GM18861 (cell line): ENCODE data around the gene ADAMTSL4.
"Not testable (repeated sequence)": the region's sequence is repeated elsewhere in the genome, so short reads cannot be mapped to it uniquely, and the experiment has no call there.

Experiments
- ATAC-seq: cut with Tn5 transposase; IDR thresholded peaks from one replicate; pipeline ENCODE4 v1.9.1; 2021; ENCODE audit not compliant: unreplicated experiment

The ADAMTSL4 gene

DNA sequence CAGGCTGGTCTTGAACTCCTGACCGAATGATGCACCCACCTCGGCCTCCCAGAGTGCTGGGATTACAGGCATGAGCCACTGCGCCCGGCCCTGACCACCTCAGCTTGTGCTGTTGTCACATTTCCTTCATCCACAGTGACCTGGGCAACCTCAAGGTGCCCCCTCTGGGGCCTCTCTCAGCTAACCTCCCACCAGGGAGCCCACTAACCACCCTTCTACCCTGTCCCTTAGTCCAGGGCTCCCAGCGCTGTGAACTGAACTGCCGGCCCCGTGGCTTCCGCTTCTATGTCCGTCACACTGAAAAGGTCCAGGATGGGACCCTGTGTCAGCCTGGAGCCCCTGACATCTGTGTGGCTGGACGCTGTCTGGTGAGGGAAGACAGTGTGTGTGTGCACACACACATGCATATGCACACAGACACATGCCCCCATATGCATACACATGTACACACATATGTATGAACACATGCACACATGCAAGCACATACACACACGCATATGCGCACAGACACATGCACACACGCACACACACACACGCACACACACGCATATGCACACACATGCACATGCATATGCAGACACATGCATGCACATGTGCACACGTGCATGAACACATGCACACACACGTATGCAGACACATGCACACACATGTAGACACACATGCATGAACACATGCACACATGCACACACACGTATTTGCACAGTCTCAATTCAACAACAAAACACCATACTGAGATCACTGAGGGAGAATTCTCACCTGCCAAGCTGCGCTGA is 6.2 kb downstream of the ADAMTSL4 start:
- no peak for ATAC-seq

DNA sequence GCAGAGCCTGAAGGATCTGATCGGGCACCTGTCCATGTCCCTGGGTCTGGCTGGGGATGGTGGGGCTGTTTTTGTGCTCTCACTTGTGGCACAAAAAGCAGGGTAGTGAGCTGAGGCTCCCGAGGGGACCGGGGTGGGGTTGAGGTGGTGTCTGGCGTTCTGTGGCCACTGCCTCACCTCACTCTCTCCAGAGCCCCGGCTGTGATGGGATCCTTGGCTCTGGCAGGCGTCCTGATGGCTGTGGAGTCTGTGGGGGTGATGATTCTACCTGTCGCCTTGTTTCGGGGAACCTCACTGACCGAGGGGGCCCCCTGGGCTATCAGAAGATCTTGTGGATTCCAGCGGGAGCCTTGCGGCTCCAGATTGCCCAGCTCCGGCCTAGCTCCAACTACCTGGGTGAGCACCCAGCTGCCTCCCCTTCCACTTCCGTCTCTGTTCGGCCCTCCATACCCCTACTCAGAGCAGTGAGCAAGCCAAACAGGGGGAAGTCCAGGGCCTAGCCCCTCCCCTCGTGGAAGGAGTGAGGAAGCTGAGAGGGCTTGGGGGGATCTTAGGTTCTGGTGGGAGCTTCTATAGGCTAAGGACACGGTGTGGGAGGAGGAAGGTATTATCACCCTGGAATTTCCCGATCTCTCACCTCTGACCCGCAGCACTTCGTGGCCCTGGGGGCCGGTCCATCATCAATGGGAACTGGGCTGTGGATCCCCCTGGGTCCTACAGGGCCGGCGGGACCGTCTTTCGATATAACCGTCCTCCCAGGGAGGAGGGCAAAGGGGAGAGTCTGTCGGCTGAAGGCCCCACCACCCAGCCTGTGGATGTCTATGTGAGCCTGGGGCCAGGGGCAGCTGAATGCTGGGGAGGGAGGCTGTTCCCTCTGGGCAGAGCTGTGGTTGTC is 7.0 kb downstream of the ADAMTSL4 start:
- no peak for ATAC-seq

DNA sequence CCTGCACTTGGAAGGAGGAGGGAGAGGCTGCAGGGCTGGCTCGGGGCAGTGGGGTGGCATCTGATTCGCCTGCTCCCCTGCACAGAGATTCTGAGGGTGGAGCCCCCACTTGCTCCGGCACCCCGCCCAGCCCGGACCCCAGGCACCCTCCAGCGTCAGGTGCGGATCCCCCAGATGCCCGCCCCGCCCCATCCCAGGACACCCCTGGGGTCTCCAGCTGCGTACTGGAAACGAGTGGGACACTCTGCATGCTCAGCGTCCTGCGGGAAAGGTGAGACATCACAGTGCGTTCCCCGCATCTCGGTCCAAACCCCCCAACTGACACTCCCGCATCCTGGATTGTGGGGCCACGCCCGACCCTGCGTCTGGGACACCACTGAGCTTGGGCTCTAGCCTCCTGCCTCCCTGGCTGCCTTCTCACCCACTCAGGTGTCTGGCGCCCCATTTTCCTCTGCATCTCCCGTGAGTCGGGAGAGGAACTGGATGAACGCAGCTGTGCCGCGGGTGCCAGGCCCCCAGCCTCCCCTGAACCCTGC is 7.9 kb downstream of the ADAMTSL4 start:
- no peak for ATAC-seq

DNA sequence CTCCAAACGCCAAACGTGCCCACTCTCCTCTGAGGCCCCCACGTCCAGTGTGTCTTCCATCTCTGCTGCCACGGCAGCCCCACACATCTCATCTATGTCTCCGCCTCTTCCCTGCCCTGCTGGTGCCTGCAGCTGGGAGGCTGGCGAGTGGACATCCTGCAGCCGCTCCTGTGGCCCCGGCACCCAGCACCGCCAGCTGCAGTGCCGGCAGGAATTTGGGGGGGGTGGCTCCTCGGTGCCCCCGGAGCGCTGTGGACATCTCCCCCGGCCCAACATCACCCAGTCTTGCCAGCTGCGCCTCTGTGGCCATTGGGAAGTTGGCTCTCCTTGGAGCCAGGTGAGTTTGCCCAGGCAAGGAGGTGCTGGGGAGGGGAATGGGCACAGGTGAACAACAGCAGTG is 8.6 kb downstream of the ADAMTSL4 start:
- ATAC-seq, result no peak

DNA sequence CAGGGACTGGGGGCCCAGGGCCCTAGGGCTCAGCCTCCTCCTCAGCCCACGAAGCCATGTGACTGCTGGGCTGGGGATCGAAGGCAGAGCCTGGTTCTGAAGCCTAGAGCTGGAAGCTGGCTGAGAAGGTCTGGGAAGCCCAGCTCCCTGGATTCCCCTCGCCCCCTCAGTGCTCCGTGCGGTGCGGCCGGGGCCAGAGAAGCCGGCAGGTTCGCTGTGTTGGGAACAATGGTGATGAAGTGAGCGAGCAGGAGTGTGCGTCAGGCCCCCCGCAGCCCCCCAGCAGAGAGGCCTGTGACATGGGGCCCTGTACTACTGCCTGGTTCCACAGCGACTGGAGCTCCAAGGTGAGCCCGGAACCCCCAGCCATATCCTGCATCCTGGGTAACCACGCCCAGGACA is 9.1 kb downstream of the ADAMTSL4 start:
- no peak for ATAC-seq

DNA sequence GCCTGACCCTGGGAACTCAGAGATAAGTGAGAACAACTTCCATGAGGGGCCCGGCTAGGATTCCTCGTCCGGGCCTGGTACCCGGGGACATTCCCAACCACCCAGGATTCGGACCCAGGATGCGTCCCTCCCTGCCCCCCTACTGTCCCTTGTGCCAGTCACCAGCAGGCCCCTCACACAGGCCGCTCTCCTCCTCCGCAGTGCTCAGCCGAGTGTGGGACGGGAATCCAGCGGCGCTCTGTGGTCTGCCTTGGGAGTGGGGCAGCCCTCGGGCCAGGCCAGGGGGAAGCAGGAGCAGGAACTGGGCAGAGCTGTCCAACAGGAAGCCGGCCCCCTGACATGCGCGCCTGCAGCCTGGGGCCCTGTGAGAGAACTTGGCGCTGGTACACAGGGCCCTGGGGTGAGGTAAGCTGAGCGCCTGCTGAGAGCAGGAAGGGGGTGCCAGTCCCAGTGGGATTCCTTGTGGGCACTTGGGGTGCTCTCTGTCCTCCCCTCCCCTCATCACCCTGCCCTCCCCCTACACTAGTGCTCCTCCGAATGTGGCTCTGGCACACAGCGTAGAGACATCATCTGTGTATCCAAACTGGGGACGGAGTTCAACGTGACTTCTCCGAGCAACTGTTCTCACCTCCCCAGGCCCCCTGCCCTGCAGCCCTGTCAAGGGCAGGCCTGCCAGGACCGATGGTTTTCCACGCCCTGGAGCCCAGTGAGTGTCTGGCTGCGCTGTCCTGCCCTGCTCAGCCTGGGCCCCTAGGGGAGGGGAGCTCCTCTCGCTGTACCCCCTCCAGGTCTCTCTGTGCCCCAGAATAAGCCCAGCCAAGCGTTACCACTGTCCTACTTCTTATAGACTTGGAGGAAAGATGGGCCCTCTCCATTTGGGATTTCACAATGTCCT is 9.8 kb downstream of the ADAMTSL4 start:
- ATAC-seq, result no peak

DNA sequence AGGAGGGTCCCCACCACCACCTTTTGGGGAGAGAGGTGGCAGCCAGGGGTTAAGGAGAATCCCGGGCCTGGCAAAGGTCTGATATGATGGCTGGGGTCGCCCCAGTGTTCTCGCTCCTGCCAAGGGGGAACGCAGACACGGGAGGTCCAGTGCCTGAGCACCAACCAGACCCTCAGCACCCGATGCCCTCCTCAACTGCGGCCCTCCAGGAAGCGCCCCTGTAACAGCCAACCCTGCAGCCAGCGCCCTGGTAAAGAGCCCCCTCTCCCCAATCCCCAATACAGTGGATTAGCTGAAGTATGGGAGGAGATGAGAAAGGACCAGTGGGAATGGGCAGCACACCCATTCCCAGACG is 10.4 kb downstream of the ADAMTSL4 start:
- ATAC-seq, result no peak

DNA sequence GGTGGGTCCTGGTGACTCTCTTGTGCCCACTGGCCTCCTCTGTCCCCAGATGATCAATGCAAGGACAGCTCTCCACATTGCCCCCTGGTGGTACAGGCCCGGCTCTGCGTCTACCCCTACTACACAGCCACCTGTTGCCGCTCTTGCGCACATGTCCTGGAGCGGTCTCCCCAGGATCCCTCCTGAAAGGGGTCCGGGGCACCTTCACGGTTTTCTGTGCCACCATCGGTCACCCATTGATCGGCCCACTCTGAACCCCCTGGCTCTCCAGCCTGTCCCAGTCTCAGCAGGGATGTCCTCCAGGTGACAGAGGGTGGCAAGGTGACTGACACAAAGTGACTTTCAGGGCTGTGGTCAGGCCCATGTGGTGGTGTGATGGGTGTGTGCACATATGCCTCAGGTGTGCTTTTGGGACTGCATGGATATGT is 10.8 kb downstream of the ADAMTSL4 start:
- ATAC-seq, result no peak

DNA sequence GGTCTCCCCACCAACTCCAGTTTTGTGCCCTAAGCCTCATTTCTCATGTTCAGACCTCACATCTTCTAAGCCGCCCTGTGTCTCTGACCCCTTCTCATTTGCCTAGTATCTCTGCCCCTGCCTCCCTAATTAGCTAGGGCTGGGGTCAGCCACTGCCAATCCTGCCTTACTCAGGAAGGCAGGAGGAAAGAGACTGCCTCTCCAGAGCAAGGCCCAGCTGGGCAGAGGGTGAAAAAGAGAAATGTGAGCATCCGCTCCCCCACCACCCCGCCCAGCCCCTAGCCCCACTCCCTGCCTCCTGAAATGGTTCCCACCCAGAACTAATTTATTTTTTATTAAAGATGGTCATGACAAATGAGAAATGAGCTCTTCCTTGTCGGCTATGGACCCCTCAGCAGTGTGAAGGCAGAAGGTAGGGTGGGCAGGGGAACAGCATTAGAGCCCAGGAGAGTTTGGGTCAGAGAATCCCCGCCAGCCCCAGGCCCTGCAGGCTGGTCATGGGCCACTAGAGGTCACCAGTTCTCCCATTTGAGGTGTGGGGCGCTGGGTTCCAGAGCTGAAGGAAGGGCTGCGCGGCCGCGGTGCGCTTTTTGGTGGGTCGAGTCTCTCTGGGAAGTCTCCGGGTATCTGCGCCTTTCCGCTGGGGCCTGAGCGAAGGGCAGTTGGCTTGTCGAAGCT is 11.5 kb downstream of the ADAMTSL4 start:
- ATAC-seq, result peak; percentile 26

DNA sequence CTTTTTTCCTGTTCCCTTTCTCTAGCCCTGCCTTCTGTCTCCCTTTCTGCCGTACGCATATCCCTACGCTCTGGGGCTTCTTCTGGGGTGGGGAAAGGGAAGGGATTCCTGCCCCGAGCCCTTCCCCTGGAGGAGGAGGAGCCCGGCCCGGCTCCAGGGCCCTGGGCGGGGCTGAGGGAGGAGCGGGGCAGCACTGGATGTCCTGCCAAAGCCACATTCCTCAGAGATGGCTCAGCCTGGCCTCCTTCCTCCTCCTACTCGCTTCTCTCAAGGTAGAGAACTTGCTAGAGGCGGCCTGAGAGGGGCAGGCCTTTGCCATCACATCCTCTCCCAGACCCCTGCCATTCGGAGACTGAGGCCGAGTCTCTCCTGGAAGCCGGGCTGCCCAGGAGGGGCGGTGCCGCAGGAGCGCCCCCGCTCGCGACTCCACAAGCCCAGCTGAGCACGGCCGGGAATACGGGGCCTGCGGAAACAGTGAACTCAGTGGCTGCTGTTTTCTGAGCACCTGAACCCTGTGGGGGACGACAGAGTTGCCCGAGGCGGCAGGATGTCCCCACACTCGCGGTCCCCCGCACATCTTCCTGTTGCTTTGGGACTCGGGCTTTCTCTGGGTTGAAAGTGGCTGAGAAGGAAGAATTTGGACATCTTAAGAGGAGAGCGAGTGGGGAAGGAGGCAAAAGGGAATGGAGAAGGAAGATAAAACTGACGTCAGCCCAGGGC is 12.2 kb downstream of the ADAMTSL4 start:
- no peak for ATAC-seq

DNA sequence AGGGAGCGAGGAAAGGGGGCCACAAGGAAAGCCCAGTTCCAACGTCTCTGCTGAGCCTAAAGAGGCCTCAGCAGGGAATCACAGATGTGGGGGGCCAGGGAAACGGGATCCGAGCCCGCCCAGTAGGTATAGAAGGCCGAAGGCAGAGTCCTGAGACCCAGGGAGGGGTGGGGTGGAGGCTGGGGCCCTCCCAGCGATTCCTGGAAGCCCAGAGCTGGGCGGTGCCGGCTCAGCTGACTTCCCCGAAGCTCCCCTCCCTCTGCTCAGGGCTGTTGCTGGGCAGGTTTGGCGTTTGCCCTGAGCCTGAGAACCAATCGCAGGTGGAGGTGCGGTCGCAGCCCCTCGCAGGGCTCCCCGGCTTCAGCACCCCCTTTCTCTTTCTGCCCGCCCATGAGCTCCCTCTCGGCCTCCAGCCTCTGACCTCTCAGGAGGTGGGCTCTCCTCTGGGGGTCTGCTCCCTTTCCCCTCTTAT is 12.8 kb downstream of the ADAMTSL4 start:
- peak; percentile 20 for ATAC-seq

DNA sequence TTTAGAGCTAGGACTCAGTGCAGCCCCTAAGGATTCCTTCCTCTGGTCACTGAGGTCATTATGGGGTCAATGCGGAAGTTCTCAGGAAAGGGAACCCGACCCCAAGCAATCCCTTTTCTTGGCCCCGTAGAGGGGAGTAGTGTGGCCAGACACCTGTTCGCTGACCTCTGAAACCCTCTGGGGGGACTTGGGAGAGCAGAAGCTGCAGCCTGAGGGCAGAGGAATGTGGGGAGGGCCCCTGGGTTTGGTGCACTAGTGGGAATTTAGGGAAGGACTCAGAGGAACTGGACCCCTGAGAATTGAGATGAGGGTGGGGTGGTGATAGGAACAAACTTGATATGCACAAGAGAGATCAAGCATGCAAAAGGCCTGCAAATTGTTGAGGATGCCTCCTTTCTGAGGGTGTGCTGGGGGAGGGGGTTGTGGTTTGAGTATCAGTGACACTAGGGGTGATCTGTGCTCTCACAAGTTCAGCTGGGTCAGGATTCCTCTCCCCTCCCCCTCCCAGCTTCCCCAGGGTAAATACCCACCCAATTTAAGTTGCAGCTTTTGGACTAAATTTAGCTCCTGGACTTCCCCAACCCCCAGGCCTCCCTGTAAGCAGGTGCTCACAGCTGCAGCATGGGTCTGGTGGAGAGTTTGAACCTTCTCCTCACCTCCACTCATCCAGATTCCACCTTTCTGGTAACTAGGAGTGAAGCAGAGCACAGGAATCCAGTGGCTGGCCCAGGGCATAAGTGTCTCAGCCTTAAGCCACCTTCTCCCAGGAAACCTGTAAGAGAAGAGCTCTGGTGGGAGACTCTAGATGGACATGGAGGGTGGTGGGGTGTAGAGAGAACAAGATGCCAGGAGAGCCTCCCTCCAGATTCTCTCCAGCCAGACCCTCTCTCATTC is 13.5 kb downstream of the ADAMTSL4 start:
- ATAC-seq, result peak; percentile 27

DNA sequence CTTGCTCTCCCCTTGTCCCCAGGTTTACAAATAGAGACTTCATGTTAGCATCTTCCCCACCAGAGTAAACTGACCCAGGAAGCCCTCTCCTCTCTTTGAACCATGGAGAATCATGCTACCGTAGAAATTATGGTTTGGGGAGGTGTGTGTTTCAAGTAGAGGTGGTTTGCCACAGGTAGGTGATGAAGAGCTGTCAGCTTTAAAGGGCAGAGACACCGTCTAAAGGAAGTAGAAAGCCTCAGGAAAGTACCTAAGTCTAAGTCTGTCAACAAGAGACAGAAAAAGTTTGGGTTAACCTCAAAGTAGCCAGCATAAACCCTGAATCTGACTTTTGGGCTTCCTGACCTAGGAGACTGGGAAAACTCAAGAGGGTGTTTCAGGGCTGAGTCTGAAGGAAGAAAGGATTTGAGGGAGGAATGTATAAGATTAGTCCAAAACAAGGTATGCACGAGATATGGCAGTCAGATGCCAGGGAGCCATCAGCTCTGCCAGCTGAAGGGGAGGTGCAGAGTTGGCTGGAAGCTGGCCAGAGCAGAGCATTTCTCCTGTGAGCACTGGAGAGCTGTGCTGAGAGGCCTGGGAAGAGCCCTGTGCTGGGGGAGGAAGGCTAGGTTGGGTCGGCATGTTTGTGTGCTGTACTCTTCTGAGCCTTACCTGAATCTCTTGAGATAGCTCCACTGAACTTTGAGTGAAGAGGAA is 14.3 kb downstream of the ADAMTSL4 start:
- peak; percentile 21 for ATAC-seq

DNA sequence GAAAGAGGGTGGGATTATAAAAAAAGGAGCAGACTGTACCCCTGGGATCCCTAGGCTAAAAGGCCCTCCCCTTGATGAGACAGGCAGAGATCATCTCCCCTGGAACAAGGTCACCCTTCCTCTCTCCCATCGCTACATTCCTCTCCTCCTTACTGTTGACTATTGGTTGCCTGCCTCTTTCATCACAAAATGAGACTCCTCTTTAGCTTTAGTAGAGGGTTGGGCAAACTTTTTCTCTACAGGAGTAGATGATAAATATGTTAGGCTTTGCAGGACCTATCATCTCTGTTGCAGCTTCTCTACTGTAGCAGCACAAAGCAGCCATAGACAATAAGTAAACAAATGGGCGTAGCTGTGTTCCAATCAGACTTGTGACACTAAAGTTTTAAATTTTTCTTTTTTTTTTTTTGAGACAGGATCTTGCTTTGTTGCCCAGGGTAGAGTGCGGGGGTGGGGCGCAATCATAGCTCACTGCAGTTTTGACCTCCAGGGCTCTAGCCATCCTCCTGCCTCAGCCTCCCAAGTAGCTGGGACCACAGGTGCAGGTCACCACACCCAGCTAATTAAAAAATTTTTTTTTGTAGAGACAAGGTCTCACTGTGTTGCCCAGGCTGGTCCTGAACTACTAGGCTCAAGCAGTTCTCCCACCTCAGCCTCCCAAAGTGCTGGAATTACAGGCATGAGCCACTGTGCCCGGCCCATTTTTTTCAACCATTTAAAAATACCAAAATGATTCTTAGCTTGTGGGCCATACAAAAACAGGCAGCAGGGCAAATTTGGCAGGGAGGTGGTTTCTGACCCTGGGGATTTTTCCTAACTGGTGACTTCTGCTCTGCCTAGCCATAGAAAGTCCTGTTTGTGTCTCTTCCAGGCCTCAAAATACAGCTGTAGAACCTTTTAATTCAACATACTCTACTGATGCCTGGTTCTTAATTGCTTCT is 15.1 kb downstream of the ADAMTSL4 start:
- ATAC-seq, result no peak

DNA sequence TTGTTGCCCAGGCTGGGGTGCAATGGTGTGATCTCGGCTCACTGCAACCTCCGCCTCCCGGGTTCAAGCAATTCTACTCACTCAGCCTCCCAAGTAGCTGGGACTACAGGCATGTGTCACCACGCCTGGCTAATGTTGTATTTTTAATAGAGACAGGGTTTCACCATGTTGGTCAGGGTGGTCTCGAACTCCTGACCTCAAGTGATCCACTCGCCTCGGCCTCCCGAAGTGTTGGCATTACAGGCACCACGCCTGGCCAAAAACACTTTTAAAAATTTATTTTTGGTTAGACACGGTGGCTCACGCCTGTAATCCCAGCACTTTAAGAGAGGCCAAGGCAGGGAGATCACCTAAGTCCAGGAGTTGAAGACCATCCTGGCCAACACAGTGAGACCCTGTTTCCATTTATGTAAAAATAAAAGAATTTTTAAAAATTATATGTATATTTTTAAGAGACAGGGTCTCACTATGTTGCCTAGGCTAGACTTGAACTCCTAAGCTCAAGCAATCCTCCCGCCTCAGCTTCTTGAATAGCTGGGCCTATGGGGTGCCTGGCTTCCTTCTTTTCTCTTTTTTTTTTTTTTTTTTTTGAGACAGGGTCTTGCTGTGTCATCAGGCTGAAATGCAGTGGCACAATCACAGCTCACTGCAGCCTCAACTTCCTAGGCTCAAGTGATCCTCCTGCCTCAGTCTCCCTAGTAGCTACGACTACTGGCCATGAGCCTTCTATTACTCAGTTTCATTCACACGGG is 16.2 kb downstream of the ADAMTSL4 start:
- ATAC-seq, result not testable (repeated sequence)
